MM.1S (cell line): ENCODE measurements around the gene CCDC40.

Experiments
- EZH2 ChIP-seq: fragments of 300-600 bp; sonication (generic); optimal IDR thresholded peaks from 2 replicates; pipeline ENCODE3; 2017; ENCODE audit warnings: low read depth, mild to moderate bottlenecking, antibody characterized with exemption, low read length, mixed read lengths
- EZH2phosphoT487 ChIP-seq: fragments of 300-600 bp; sonication (generic); IDR thresholded peaks from 2 replicates; pipeline ENCODE4 v1.6.1; 2018; ENCODE audit warnings: antibody characterized with exemption, low read length
- TF ChIP-seq, protein P1 (sequence below): fragments of 300-600 bp; sonication (generic); IDR thresholded peaks from 2 replicates; pipeline ENCODE4 v1.5.1; 2016; ENCODE audit warnings: antibody characterized with exemption, low read length, mixed read lengths

DNA sequence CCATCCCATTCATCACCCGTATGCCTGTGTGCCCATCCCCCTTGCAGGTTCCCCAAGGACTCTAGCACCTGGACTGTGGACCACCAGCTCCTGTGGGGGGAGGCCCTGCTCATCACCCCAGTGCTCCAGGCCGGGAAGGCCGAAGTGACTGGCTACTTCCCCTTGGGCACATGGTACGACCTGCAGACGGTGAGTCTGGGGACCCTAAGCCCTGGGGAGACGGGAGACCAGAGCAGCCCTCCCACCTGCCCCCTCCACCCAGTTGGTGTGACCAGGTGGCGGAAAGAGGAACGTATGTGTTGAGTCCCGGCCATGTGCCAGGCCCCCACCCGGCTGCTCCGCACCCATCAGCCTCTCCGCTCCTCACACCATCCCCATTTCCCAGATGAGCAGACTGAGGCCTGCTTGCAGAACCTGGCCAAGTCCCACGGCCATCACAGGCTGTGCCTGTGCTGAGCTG lies 80.5 kb downstream of the CCDC40 start:
- TF ChIP-seq, protein P1, sequence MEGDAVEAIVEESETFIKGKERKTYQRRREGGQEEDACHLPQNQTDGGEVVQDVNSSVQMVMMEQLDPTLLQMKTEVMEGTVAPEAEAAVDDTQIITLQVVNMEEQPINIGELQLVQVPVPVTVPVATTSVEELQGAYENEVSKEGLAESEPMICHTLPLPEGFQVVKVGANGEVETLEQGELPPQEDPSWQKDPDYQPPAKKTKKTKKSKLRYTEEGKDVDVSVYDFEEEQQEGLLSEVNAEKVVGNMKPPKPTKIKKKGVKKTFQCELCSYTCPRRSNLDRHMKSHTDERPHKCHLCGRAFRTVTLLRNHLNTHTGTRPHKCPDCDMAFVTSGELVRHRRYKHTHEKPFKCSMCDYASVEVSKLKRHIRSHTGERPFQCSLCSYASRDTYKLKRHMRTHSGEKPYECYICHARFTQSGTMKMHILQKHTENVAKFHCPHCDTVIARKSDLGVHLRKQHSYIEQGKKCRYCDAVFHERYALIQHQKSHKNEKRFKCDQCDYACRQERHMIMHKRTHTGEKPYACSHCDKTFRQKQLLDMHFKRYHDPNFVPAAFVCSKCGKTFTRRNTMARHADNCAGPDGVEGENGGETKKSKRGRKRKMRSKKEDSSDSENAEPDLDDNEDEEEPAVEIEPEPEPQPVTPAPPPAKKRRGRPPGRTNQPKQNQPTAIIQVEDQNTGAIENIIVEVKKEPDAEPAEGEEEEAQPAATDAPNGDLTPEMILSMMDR: no peak
- TF ChIP-seq EZH2 (no peak), EZH2phosphoT487 (no peak)
